HepG2 (cell line): ENCODE measurements around the gene MRS2. TPM values are rescaled to one million over a fixed set of nuclear protein-coding genes. Genes with fewer than 3 reads are reported as not detected.

Source experiments
- CEBPZ ChIP-seq: IDR thresholded peaks from 2 replicates; pipeline ENCODE4 v1.6.1; 2012; ENCODE audit warnings: low read length, improper control_type of control experiment
- CREB1 ChIP-seq, 2 experiments: fragments of 450-650 bp in 1 of 2; IDR thresholded peaks; 2 replicates each; pipeline ENCODE4 v1.6.1; 2016 to 2017; ENCODE audit warnings: control low read depth in 1 of 2, mild to moderate bottlenecking in 1 of 2, missing compliant biosample characterization in 1 of 2, missing genetic modification characterization in 1 of 2
- IRX3 ChIP-seq: sonication (generic); formaldehyde crosslinking; IDR thresholded peaks from 2 replicates; pipeline ENCODE4 v1.8.1; 2023; ENCODE audit warnings: mild to moderate bottlenecking, low read depth, missing genetic modification reagents, borderline replicate concordance
- MEF2D ChIP-seq: sonication (generic); formaldehyde crosslinking; IDR thresholded peaks from 2 replicates; pipeline ENCODE4 v1.5.1; 2020; ENCODE audit warnings: mild to moderate bottlenecking, missing genetic modification reagents
- NFRKB ChIP-seq: fragments of 450-650 bp; IDR thresholded peaks from 2 replicates; pipeline ENCODE4 v1.6.1; 2017
- NR3C1 ChIP-seq: sonication (generic); formaldehyde crosslinking; IDR thresholded peaks from 2 replicates; pipeline ENCODE4 v1.4.0; 2020; ENCODE audit warnings: missing genetic modification reagents
- POLR2G ChIP-seq: fragments of 200-400 bp; formaldehyde crosslinking; IDR thresholded peaks from 2 replicates; pipeline ENCODE4 v1.6.1; 2018; ENCODE audit warnings: mild to moderate bottlenecking, low read depth, low read length, moderate library complexity
- RFX5 ChIP-seq: IDR thresholded peaks from 2 replicates; pipeline ENCODE4 v1.6.1; 2011; ENCODE audit warnings: low read depth, low read length, improper control_type of control experiment
- SCMH1 ChIP-seq: sonication (generic); formaldehyde crosslinking; IDR thresholded peaks from 2 replicates; pipeline ENCODE4 v1.9.0; 2021; ENCODE audit warnings: missing genetic modification reagents, mild to moderate bottlenecking, borderline replicate concordance
- SP1 ChIP-seq, 2 experiments: fragments of 450-650 bp in 1 of 2; sonication (generic) in 1 of 2; formaldehyde crosslinking in 1 of 2; IDR thresholded peaks; 2 replicates each; pipeline versions ENCODE4 v1.4.0 to v1.6.1; 2016 to 2020; ENCODE audit warnings: missing genetic modification reagents in 1 of 2
- ZBTB20 ChIP-seq: sonication (generic); formaldehyde crosslinking; IDR thresholded peaks from 2 replicates; pipeline ENCODE4 v1.8.1; 2023; ENCODE audit warnings: missing genetic modification reagents, low read depth, mild to moderate bottlenecking, borderline replicate concordance
- ZKSCAN8 ChIP-seq: IDR thresholded peaks from 2 replicates; pipeline ENCODE4 v1.6.1; 2016; ENCODE audit warnings: borderline replicate concordance, missing genetic modification reagents, missing compliant biosample characterization
- ZNF264 ChIP-seq: sonication (generic); formaldehyde crosslinking; IDR thresholded peaks from 2 replicates; pipeline ENCODE4 v1.4.0; 2020; ENCODE audit warnings: missing genetic modification reagents
- ZNF280D ChIP-seq: sonication (generic); formaldehyde crosslinking; IDR thresholded peaks from 2 replicates; pipeline ENCODE4 v1.5.1; 2020; ENCODE audit warnings: mild to moderate bottlenecking, missing genetic modification reagents
- ZNF34 ChIP-seq: sonication (generic); formaldehyde crosslinking; IDR thresholded peaks from 2 replicates; pipeline ENCODE4 v1.4.0; 2020; ENCODE audit warnings: mild to moderate bottlenecking, missing genetic modification reagents, borderline replicate concordance
- ZNF414 ChIP-seq: sonication (generic); formaldehyde crosslinking; IDR thresholded peaks from 2 replicates; pipeline ENCODE4 v1.5.0; 2020; ENCODE audit warnings: missing genetic modification reagents
- ZNF574 ChIP-seq: sonication (generic); formaldehyde crosslinking; IDR thresholded peaks from 2 replicates; pipeline ENCODE4 v1.4.0; 2020; ENCODE audit warnings: missing genetic modification reagents
- ZNF740 ChIP-seq: sonication (generic); formaldehyde crosslinking; IDR thresholded peaks from 2 replicates; pipeline ENCODE4 v1.4.0; 2020; ENCODE audit warnings: missing genetic modification reagents
- polyA plus RNA-seq, 8 experiments: library from polyadenylated mRNA; depleted of rRNA in 3 of 8; stranded (reverse) in 7 of 8; unstranded in 1 of 8; fragments of >200 nt; fragmentation: Illumina TruSeq in 4 of 8; extraction: Trizol in 4 of 8; gene quantifications; 2 replicates each; pipeline versions ENCODE4 v1.2.1 to v1.2.3, GENCODE V29; 2011 to 2016; ENCODE audit warnings: low read depth in 4 of 8, missing spikeins in 1 of 8, mixed read lengths in 1 of 8; ENCODE audit not compliant: insufficient read depth in 1 of 8
- total RNA-seq, 5 experiments: library from RNA; depleted of rRNA; stranded (reverse); fragments of >200 nt; fragmentation: Illumina TruSeq; extraction: Trizol; gene quantifications; 2 replicates each; pipeline ENCODE4 v1.2.3, GENCODE V29; 2016; ENCODE audit warnings: low read depth in 1 of 5

The MRS2 gene
- total and polyA plus RNA-seq, 2 of the 13 experiments (the other 11 are each of a cell fraction or from before 2014, with no cell fraction given): 31.1 to 83.8 TPM

- no peak for TF ChIP-seq CREB1 (IDR thresholded peaks at IDR 0.05)
- no peak for TF ChIP-seq CREB1 (CRISPR knock-in tag; IDR thresholded peaks at IDR 0.05)
- no peak for TF ChIP-seq CEBPZ
- peak; percentile 90 for TF ChIP-seq ZNF264 (CRISPR knock-in tag)
- TF ChIP-seq ZNF574 (CRISPR knock-in tag): peak; percentile 91
- peak; percentile 51; the same call in 1 of the 2 replicates for TF ChIP-seq MEF2D
- TF ChIP-seq RFX5: peak; percentile 47; the same call in 1 of the 2 replicates
- peak; percentile 84 for TF ChIP-seq ZNF414 (CRISPR knock-in tag)
- TF ChIP-seq NFRKB: no peak
- peak; percentile 99 for TF ChIP-seq ZNF280D (CRISPR knock-in tag)
- 0 out of 2 replicates have a peak, but pooled peaks have one; percentile 16 for TF ChIP-seq NR3C1 (CRISPR knock-in tag)
- TF ChIP-seq SCMH1 (CRISPR knock-in tag): no peak
- TF ChIP-seq ZKSCAN8 (CRISPR knock-in tag): peak; percentile 76
- peak; percentile 98 for TF ChIP-seq ZNF34
- TF ChIP-seq IRX3 (CRISPR knock-in tag): peak; percentile 84; the same call in 1 of the 2 replicates
- no peak for TF ChIP-seq SP1 (IDR thresholded peaks at IDR 0.05)
- TF ChIP-seq SP1 (CRISPR knock-in tag; IDR thresholded peaks at IDR 0.05): no peak
- peak; percentile 75 for TF ChIP-seq ZBTB20 (CRISPR knock-in tag)
- TF ChIP-seq ZNF740 (CRISPR knock-in tag): peak; percentile 72; the same call in 1 of the 2 replicates
- peak; percentile 98 for TF ChIP-seq POLR2G
Measured at GRCh38 chr6:24402697-24403500, at the start of gene MRS2 (continued).
